ENCODE data around the gene SUPT3H.

DNA sequence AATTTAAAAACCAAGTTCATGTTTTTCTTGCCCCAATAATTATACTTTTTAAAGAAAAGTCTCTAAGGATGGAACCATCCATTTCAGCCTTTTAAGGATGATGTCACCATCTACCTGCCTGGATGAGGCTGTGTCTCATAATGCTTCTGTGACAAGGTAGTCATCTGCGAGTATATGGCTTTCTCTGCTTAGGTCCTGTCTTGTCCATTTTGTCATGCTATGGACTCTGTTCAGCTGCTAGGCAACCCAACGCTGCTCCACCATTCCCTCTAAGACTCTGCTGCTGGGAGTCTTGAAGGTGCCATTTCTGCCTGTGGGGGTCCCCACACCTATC is 509.4 kb downstream of the SUPT3H start:
- TF ChIP-seq, protein P1, sequence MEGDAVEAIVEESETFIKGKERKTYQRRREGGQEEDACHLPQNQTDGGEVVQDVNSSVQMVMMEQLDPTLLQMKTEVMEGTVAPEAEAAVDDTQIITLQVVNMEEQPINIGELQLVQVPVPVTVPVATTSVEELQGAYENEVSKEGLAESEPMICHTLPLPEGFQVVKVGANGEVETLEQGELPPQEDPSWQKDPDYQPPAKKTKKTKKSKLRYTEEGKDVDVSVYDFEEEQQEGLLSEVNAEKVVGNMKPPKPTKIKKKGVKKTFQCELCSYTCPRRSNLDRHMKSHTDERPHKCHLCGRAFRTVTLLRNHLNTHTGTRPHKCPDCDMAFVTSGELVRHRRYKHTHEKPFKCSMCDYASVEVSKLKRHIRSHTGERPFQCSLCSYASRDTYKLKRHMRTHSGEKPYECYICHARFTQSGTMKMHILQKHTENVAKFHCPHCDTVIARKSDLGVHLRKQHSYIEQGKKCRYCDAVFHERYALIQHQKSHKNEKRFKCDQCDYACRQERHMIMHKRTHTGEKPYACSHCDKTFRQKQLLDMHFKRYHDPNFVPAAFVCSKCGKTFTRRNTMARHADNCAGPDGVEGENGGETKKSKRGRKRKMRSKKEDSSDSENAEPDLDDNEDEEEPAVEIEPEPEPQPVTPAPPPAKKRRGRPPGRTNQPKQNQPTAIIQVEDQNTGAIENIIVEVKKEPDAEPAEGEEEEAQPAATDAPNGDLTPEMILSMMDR (IDR thresholded peaks at IDR 0.05; ENCODE audit: low read depth, low read length, missing input control), result no peak
- no peak for TF ChIP-seq RAD21 (IDR thresholded peaks at IDR 0.05)
